Measurements from ENCODE around the gene PCDH15. TPM values are rescaled to one million over a fixed set of nuclear protein-coding genes. Genes with fewer than 3 reads are reported as not detected.

PCDH15 gene
- total RNA-seq, 4 donors from 2014 or later, result not detected

- no peak overlapping the region for H3K4me3 ChIP-seq
- no peaks in the 10 kb centered on the region for H3K9me3 ChIP-seq
- no peaks in the 10 kb centered on the region for H3K27me3 ChIP-seq
- no peaks in the 10 kb centered on the region for H3K36me3 ChIP-seq
- no peak for TF ChIP-seq EP300 (IDR thresholded peaks at IDR 0.05)
- TF ChIP-seq POLR2A (IDR thresholded peaks at IDR 0.05), result no peak
- TF ChIP-seq, protein P1, sequence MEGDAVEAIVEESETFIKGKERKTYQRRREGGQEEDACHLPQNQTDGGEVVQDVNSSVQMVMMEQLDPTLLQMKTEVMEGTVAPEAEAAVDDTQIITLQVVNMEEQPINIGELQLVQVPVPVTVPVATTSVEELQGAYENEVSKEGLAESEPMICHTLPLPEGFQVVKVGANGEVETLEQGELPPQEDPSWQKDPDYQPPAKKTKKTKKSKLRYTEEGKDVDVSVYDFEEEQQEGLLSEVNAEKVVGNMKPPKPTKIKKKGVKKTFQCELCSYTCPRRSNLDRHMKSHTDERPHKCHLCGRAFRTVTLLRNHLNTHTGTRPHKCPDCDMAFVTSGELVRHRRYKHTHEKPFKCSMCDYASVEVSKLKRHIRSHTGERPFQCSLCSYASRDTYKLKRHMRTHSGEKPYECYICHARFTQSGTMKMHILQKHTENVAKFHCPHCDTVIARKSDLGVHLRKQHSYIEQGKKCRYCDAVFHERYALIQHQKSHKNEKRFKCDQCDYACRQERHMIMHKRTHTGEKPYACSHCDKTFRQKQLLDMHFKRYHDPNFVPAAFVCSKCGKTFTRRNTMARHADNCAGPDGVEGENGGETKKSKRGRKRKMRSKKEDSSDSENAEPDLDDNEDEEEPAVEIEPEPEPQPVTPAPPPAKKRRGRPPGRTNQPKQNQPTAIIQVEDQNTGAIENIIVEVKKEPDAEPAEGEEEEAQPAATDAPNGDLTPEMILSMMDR (IDR thresholded peaks at IDR 0.05), result no peak
- DNase-seq (ENCODE audit: low spot score in 2 of 2), result no peak
- H3K4me1 ChIP-seq, result no peaks in the 10 kb centered on the region
- H3K27ac ChIP-seq, result no peak overlapping the region
- WGBS, 2 donors, result 74 to 77% methylated on average over 5 of the region's 5 CpGs
Measured at GRCh38 chr10:53894145-53894544, 906.9 kb downstream of the PCDH15 start.

- H3K27me3 ChIP-seq, result no peaks in the 10 kb centered on the region
- no peak overlapping the region for H3K27ac ChIP-seq
- no peaks in the 10 kb centered on the region for H3K4me1 ChIP-seq
- WGBS, 2 donors, result 76 to 81% methylated on average over 1 of the region's 1 CpG
- H3K4me3 ChIP-seq, result no peak overlapping the region
- no peak for TF ChIP-seq EP300 (IDR thresholded peaks at IDR 0.05)
- TF ChIP-seq, protein P1 (IDR thresholded peaks at IDR 0.05), result no peak
- TF ChIP-seq POLR2A (IDR thresholded peaks at IDR 0.05), result no peak
- H3K9me3 ChIP-seq, result no peaks in the 10 kb centered on the region
- no peaks in the 10 kb centered on the region for H3K36me3 ChIP-seq
- DNase-seq (ENCODE audit: low spot score in 2 of 2), result no peak
Measured at GRCh38 chr10:53893061-53893460, 908.0 kb downstream of the PCDH15 start.

DNA sequence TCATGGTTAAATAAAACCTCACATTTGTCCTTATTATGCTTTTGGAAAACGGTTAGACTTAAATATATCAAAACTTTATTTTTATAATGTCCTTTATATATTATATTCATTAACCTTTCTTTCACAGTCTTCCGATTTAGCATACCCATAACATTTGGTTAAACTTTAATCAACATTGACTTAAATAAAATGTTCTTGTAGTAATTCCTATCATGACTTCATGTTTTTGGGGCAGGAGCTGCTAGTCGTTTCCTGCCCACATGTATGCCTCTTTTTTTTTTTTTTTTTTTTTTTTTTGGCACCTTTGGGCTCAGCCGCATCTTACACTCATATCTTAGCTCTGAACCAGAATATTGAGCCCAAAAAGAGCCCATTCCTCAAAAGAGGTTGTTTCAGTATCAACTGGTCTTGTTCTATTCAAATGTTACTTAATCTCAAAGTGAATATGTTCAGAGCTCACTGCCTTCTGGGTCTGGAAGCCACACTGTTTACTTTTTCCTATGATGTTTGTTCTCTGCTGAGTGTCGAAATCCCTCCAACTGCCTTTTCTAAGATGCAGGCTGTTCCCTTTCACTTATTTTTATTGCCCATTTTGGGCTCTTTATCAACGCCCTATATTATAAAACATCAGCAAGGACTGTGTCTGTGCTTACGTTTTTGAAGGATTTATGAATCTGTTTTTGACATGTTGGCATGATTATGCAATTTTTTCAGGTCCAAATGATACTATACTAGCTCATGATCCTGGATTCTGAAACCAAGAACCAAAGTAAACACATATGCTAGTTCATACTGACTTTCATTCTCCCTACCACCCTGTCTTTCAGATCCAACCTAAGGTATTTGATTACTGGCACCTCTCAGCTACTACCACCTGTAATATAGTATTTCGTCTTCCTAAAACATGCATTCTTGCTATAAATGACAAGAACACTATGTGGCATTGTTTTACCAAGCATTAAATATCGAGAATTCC lies 914.4 kb downstream of the PCDH15 start:
- no peaks in the 10 kb centered on the region for H3K27me3 ChIP-seq
- no peaks in the 10 kb centered on the region for H3K4me1 ChIP-seq
- no peaks in the 10 kb centered on the region for H3K36me3 ChIP-seq
- DNase-seq (ENCODE audit: low spot score in 2 of 2), result no peak
- no peaks in the 10 kb centered on the region for H3K9me3 ChIP-seq
- TF ChIP-seq POLR2A (IDR thresholded peaks at IDR 0.05) (no peak), EP300 (IDR thresholded peaks at IDR 0.05) (no peak)
- TF ChIP-seq, protein P1 (IDR thresholded peaks at IDR 0.05), result no peak
- WGBS, 2 donors, result 74 to 77% methylated on average over 9 of the region's 9 CpGs
- no peak overlapping the region for H3K4me3 ChIP-seq
- H3K27ac ChIP-seq, result no peak overlapping the region

DNA sequence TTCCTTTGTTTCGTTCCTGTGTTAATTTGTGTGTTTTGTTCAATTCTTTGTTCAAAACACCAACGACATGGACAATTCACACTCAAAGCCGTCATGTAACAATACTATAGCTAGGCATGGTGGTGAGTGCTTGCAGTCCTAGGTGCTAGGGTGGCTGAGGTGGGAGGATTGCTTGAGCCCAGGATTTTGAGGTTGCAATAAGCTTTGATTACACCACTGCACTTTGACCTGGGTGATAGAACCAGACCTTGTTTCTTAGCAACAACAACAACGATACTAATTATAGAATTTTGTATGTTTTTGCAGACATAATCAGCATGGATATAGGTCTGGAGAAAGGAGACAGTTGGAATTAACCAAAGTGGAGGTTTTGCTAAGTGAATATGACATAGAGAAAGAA lies 936.2 kb downstream of the PCDH15 start:
- H3K27ac ChIP-seq, result no peak overlapping the region
- H3K9me3 ChIP-seq, result no peaks in the 10 kb centered on the region
- 90 to 94% methylated on average over 4 of the region's 4 CpGs for WGBS, 2 donors
- H3K4me3 ChIP-seq, result no peak overlapping the region
- no peaks in the 10 kb centered on the region for H3K4me1 ChIP-seq
- DNase-seq (ENCODE audit: low spot score in 2 of 2), result no peak
- TF ChIP-seq POLR2A (IDR thresholded peaks at IDR 0.05), result no peak
- no peak for TF ChIP-seq EP300 (IDR thresholded peaks at IDR 0.05)
- TF ChIP-seq, protein P1 (IDR thresholded peaks at IDR 0.05), result no peak
- H3K36me3 ChIP-seq, result no peaks in the 10 kb centered on the region
- no peaks in the 10 kb centered on the region for H3K27me3 ChIP-seq

DNA sequence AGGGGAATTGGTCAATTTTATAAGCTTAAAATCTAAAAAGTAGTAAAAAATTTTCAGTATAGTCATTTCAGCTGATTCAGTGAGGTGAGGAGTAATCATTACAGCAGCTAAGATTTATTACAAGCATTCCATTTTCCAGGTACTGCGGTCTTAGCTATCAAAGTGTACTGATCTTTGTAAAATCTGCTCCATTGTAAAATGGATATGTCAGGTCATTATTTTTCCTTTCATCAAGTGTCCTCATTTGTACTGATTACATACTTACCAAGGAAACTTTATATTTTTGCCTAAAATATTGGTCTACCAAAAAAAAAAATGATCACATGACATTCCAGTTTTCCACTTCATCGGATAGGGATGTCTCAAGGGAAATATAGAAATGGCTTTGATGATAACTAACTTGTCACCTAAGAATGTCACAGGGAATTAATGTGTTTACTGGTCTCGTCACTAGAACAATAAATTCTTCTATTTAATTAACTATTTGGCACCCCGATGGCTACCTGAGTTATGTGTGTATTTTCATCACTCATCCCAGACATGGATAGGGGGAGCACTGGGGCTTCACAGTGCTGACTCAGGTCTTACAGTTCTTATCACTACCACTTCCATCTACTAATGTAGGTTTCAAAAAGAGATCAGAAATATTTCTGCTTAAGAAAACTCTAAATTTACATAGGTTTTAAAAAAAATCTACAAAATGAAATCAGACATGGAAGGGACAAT lies 948.4 kb downstream of the PCDH15 start:
- no peaks in the 10 kb centered on the region for H3K4me1 ChIP-seq
- H3K4me3 ChIP-seq, result no peak overlapping the region
- WGBS, 2 donors, result 71% methylated on average over 4 of the region's 4 CpGs
- DNase-seq (ENCODE audit: low spot score in 2 of 2), result no peak
- H3K27ac ChIP-seq, result no peak overlapping the region
- H3K36me3 ChIP-seq, result no peaks in the 10 kb centered on the region
- TF ChIP-seq EP300 (IDR thresholded peaks at IDR 0.05) (no peak), POLR2A (IDR thresholded peaks at IDR 0.05) (no peak)
- TF ChIP-seq, protein P1 (IDR thresholded peaks at IDR 0.05), result no peak
- H3K9me3 ChIP-seq, result no peaks in the 10 kb centered on the region
- no peaks in the 10 kb centered on the region for H3K27me3 ChIP-seq
